HepG2 (cell line): ENCODE measurements around the gene CD58. TPM values are rescaled to one million over a fixed set of nuclear protein-coding genes. Genes with fewer than 3 reads are reported as not detected.

Experiments used
- ATAC-seq: fragments of 200-7000 bp; cut with Tn5 transposase; 3 replicates; pipeline ENCODE4 v1.9.1; 2020; ENCODE audit warnings: mild to moderate bottlenecking, moderate library complexity
- BruUV-seq: library from RNA; stranded (reverse); fragments of 400-500 nt; replicated peaks from 2 replicates; lab custom pipeline; 2021; lab: Mats Ljungman, UMichigan
- CTCF ChIA-PET: fragments of 300-600 bp; formaldehyde crosslinking; extraction: SDS; loops from one replicate; lab custom pipeline; 2021; ENCODE audit warnings: low total read pairs, inconsistent platforms, low intra/inter-chr PET ratio; lab: Yijun Ruan, JAX
- POLR2A ChIA-PET: fragments of 350-600 bp; sonication (Branson Sonifier 250); formaldehyde crosslinking; loops from one replicate; lab custom pipeline; 2020; ENCODE audit warnings: antibody characterized with exemption, inconsistent platforms; lab: Yijun Ruan, JAX
- DNase-seq: peaks from one replicate; pipeline ENCODE4 v3.0.0-alpha.2; 2015; ENCODE audit warnings: low spot score
- FAIRE-seq: peaks from 3 replicates; lab custom pipeline; 2011; peaks lifted over from hg19 to GRCh38; lab: Jason Lieb, UNC
- H2AFZ ChIP-seq: one replicate; pipeline ENCODE4 v1.6.1; 2011; ENCODE audit warnings: low read length, inconsistent platforms
- H3K27ac ChIP-seq: fragments of 300-600 bp; 3 replicates; pipeline ENCODE4 v1.8.0; 2011; ENCODE audit warnings: mixed run types, mild to moderate bottlenecking, mixed read lengths, low read length, inconsistent platforms; ENCODE audit not compliant: insufficient read depth; ENCODE audit errors: extremely low read length
- H3K27me3 ChIP-seq, 2 experiments: fragments of 200-600 bp in 1 of 2; 2 replicates in 1 of 2; 3 replicates in 1 of 2; pipeline versions ENCODE4 v1.6.0 to v1.8.0; 2011; ENCODE audit warnings: low read length in 2 of 2, mild to moderate bottlenecking in 2 of 2, moderate library complexity in 2 of 2, inconsistent platforms in 1 of 2; ENCODE audit not compliant: insufficient read depth in 2 of 2, control insufficient read depth in 1 of 2
- H3K36me3 ChIP-seq, 2 experiments: fragments of 200-600 bp in 1 of 2; replicated peaks in 1 of 2; 2 replicates in 1 of 2; 3 replicates in 1 of 2; pipeline versions ENCODE4 v1.5.1 to v1.8.0; 2011; ENCODE audit warnings: low read length in 2 of 2, inconsistent platforms in 1 of 2; ENCODE audit not compliant: insufficient read depth in 2 of 2, control insufficient read depth in 1 of 2
- H3K4me1 ChIP-seq: 2 replicates; pipeline ENCODE4 v1.5.1; 2012; ENCODE audit warnings: low read length, inconsistent platforms; ENCODE audit not compliant: insufficient read depth
- H3K4me2 ChIP-seq: 2 replicates; pipeline ENCODE4 v1.6.0; 2011; ENCODE audit warnings: low read depth, low read length, inconsistent platforms
- H3K4me3 ChIP-seq, 3 experiments: fragments of 200-600 bp in 1 of 3; sonication (generic), shearing (Covaris generic) in 1 of 3; replicated peaks in 1 of 3; 2 replicates each; pipeline ENCODE4 v1.5.1; 2011 to 2016; ENCODE audit warnings: low read length in 3 of 3, inconsistent platforms in 2 of 3, low read depth in 2 of 3, mild to moderate bottlenecking in 2 of 3, control low read depth in 1 of 3, mixed read lengths in 1 of 3; ENCODE audit not compliant: insufficient read depth in 1 of 3
- H3K79me2 ChIP-seq: one replicate; pipeline ENCODE4 v1.6.1; 2011; ENCODE audit warnings: low read length, inconsistent platforms; ENCODE audit not compliant: insufficient read depth
- H3K9ac ChIP-seq: 2 replicates; pipeline ENCODE4 v1.6.0; 2011; ENCODE audit warnings: mild to moderate bottlenecking, low read depth, low read length, inconsistent platforms; ENCODE audit not compliant: insufficient read depth
- H3K9me3 ChIP-seq: 2 replicates; pipeline ENCODE4 v1.5.1; 2012; ENCODE audit warnings: mild to moderate bottlenecking, low read length
- H4K20me1 ChIP-seq: 2 replicates; pipeline ENCODE4 v1.6.0; 2011; ENCODE audit warnings: inconsistent platforms, mild to moderate bottlenecking, low read length, moderate library complexity; ENCODE audit not compliant: insufficient read depth
- AGO2 ChIP-seq: fragments of 200-400 bp; formaldehyde crosslinking; optimal IDR thresholded peaks from 2 replicates; pipeline ENCODE3; 2017; ENCODE audit warnings: mild to moderate bottlenecking, low read depth, low read length, moderate library complexity
- BRD4 ChIP-seq: sonication (generic); formaldehyde crosslinking; IDR thresholded peaks from 2 replicates; pipeline ENCODE4 v1.4.0; 2020; ENCODE audit warnings: missing genetic modification reagents
- HIVEP1 ChIP-seq: sonication (generic); formaldehyde crosslinking; IDR thresholded peaks from 2 replicates; pipeline ENCODE4 v1.4.0; 2020; ENCODE audit warnings: mild to moderate bottlenecking, missing genetic modification reagents
- MED1 ChIP-seq: sonication (generic); formaldehyde crosslinking; IDR thresholded peaks from 2 replicates; pipeline ENCODE4 v1.4.0; 2020; ENCODE audit warnings: missing genetic modification reagents
- NFKB2 ChIP-seq: sonication (generic); formaldehyde crosslinking; IDR thresholded peaks from 2 replicates; pipeline ENCODE4 v1.4.0; 2020; ENCODE audit warnings: missing genetic modification reagents, borderline replicate concordance
- PCBP1 ChIP-seq: fragments of 200-400 bp; formaldehyde crosslinking; IDR thresholded peaks from 2 replicates; pipeline ENCODE4 v1.6.1; 2017; ENCODE audit warnings: mild to moderate bottlenecking, low read depth, low read length, borderline replicate concordance
- PHF8 ChIP-seq: sonication (generic); formaldehyde crosslinking; IDR thresholded peaks from 2 replicates; pipeline ENCODE4 v1.5.0; 2020; ENCODE audit warnings: missing genetic modification reagents
- ZBTB38 ChIP-seq: sonication (generic); formaldehyde crosslinking; IDR thresholded peaks from 2 replicates; pipeline ENCODE4 v1.5.1; 2020; ENCODE audit warnings: mild to moderate bottlenecking, missing genetic modification reagents
- ZFX ChIP-seq: sonication (generic); formaldehyde crosslinking; IDR thresholded peaks from 2 replicates; pipeline ENCODE4 v1.4.0; 2020; ENCODE audit warnings: mild to moderate bottlenecking, low read depth, missing genetic modification reagents, moderate library complexity
- ZNF274 ChIP-seq: sonication (generic); formaldehyde crosslinking; IDR thresholded peaks from 2 replicates; pipeline ENCODE4 v1.5.1; 2020; ENCODE audit warnings: mild to moderate bottlenecking, missing genetic modification reagents
- ZNF335 ChIP-seq: sonication (generic); formaldehyde crosslinking; IDR thresholded peaks from 2 replicates; pipeline ENCODE4 v1.4.0; 2020; ENCODE audit warnings: missing genetic modification reagents
- ZNF350 ChIP-seq: sonication (generic); formaldehyde crosslinking; IDR thresholded peaks from 2 replicates; pipeline ENCODE4 v1.4.0; 2020; ENCODE audit warnings: mild to moderate bottlenecking, low read depth, missing genetic modification reagents, borderline replicate concordance
- ZNF605 ChIP-seq: sonication (generic); formaldehyde crosslinking; IDR thresholded peaks from 2 replicates; pipeline ENCODE4 v1.8.0; 2022; ENCODE audit warnings: mild to moderate bottlenecking, missing genetic modification reagents
- WGBS: methylation state at CpG from one replicate; pipeline ENCODE4 v1.1.6; 2017; ENCODE audit warnings: low lambda C conversion rate; 5-methylcytosine and 5-hydroxymethylcytosine counted together
- in situ Hi-C: cut with HindIII; loops from 2 replicates; pipeline ENCODE4 v1.10.0; 2017; ENCODE audit warnings: low pct_unique_long_range_greater_than_20kb; ENCODE audit not compliant: extremely low pct_ligation_motif_present
- intact Hi-C: fragments of 100-400 bp; cut with micrococcal nuclease; formaldehyde crosslinking; loops from one replicate; pipeline ENCODE4 v1.10.0; 2022; ENCODE audit not compliant: unreplicated experiment
- polyA plus RNA-seq, 8 experiments: library from polyadenylated mRNA; depleted of rRNA in 3 of 8; stranded (reverse) in 7 of 8; unstranded in 1 of 8; fragments of >200 nt; fragmentation: Illumina TruSeq in 4 of 8; extraction: Trizol in 4 of 8; gene quantifications; 2 replicates each; pipeline versions ENCODE4 v1.2.1 to v1.2.3, GENCODE V29; 2011 to 2016; ENCODE audit warnings: low read depth in 4 of 8, missing spikeins in 1 of 8, mixed read lengths in 1 of 8; ENCODE audit not compliant: insufficient read depth in 1 of 8
- total RNA-seq, 5 experiments: library from RNA; depleted of rRNA; stranded (reverse); fragments of >200 nt; fragmentation: Illumina TruSeq; extraction: Trizol; gene quantifications; 2 replicates each; pipeline ENCODE4 v1.2.3, GENCODE V29; 2016; ENCODE audit warnings: low read depth in 1 of 5
- TF ChIP-seq, protein P1 (sequence below): sonication (generic); formaldehyde crosslinking; IDR thresholded peaks from 2 replicates; pipeline ENCODE4 v1.8.0; 2022; ENCODE audit warnings: mild to moderate bottlenecking, missing genetic modification reagents; ENCODE audit not compliant: insufficient replicate concordance
- TF ChIP-seq, protein P2 (sequence below): sonication (generic); formaldehyde crosslinking; IDR thresholded peaks from 2 replicates; pipeline ENCODE4 v1.4.0; 2020; ENCODE audit warnings: missing genetic modification reagents
- TF ChIP-seq, protein P3 (sequence below): sonication (generic); formaldehyde crosslinking; IDR thresholded peaks from 2 replicates; pipeline ENCODE4 v1.4.0; 2020; ENCODE audit warnings: missing genetic modification reagents

CD58 gene
- total and polyA plus RNA-seq, 2 of the 13 experiments (the other 11 are each of a cell fraction or from before 2014, with no cell fraction given): 9.4 to 13.5 TPM

DNA sequence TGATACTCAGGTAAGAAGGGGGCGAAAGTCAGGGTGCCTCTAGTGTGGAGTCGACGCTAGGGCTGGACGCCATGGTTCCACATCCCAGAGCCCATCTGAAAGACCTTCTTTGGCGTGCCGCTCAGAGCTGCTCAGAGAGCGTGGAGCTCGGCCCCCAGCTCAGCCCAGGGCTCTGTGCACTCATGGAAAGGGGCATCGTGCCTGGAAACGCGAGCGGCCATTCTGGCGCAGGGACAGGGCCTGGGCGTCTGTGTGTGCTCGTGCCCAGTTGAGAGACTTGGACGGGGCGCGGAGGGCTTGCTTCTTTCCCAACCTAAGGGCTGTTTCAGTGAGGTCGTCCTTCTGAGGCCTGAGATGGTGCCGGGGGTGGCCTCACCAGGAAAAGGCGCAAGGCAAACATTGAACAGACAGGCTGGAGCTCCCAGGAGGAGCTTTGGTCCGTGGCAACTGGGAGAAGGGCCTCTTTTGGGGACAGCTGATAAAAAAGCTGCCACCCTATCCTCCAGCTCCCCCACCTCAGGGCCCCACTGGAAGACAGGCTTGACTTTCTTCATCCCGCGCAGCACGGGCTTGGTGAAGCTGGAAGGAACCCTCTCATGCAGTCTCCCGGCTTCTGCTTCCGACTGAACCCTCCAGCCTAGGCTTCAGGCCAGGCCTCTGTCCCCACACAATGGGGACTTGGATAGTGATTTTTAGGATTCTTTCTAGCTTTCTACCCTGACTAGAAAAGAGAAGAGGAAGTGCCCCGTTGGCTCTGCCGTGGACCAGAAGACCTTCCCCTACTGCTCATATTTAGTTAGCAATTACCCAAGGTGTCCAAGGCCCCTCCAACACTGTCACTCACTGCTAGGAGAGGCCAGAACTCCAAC lies 77.1 kb downstream of the CD58 start:
- Histone ChIP-seq H3K9me3 (no peaks in the 10 kb centered on the region), H3K4me2 (peak overlapping the region; percentile 67), H3K9ac (peak overlapping the region; percentile 65), H3K4me3 (peak overlapping the region in 2 of 3 experiments; percentile 9 to 48; a peak in 3 of 6 replicates), H3K4me1 (peaks cover 100% of the 10 kb centered on the region), H3K36me3 (peaks cover 2 to 6% of the 10 kb centered on the region in 2 experiments; a peak in 3 of 5 replicates), H3K27ac (peak overlapping the region; percentile 84), H3K27me3 (no peaks in the 10 kb centered on the region), H4K20me1 (no peaks in the 10 kb centered on the region), H3K79me2 (peaks cover 39% of the 10 kb centered on the region), H2AFZ (no peak overlapping the region)
- ChIA-PET POLR2A (interaction anchor here (0.7 to 6.5 kb wide), 16 partner anchors 9 to 383 kb away, joined by 3 to 65 read pairs (median 5); partner anchors contain the start of genes ATP1A1 and MAB21L3), CTCF (interaction anchor here (0.8 kb wide), 1 partner anchor 8 kb away, joined by 5 read pairs; no protein-coding TSS in a partner anchor)
- intact Hi-C loops (no loop called here), in situ Hi-C loops (no loop called here)
- FAIRE-seq (no peak), DNase-seq (no peak), ATAC-seq (peak; percentile 50)
- no TSS peak for BruUV-seq
- WGBS: 71% methylated on average over 19 of the region's 29 CpGs
- TF ChIP-seq, protein P1, sequence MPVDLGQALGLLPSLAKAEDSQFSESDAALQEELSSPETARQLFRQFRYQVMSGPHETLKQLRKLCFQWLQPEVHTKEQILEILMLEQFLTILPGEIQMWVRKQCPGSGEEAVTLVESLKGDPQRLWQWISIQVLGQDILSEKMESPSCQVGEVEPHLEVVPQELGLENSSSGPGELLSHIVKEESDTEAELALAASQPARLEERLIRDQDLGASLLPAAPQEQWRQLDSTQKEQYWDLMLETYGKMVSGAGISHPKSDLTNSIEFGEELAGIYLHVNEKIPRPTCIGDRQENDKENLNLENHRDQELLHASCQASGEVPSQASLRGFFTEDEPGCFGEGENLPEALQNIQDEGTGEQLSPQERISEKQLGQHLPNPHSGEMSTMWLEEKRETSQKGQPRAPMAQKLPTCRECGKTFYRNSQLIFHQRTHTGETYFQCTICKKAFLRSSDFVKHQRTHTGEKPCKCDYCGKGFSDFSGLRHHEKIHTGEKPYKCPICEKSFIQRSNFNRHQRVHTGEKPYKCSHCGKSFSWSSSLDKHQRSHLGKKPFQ: peak; percentile 2
- TF ChIP-seq NFKB2 (CRISPR knock-in tag) (peak; percentile 30; the same call in 1 of the 2 replicates), ZNF350 (CRISPR knock-in tag) (0 out of 2 replicates have a peak, but pooled peaks have one; percentile 3), ZNF274 (no peak), MED1 (CRISPR knock-in tag) (0 out of 2 replicates have a peak, but pooled peaks have one; percentile 6), HIVEP1 (peak; percentile 24; the same call in 1 of the 2 replicates), AGO2 (peak; percentile 70), ZNF605 (0 out of 2 replicates have a peak, but pooled peaks have one; percentile 15), ZFX (peak; percentile 66), BRD4 (CRISPR knock-in tag) (no peak), ZNF335 (CRISPR knock-in tag) (no peak; the same call in 1 of the 2 replicates), ZBTB38 (CRISPR knock-in tag) (peak; percentile 87), PHF8 (CRISPR knock-in tag) (0 out of 2 replicates have a peak, but pooled peaks have one; percentile 23), PCBP1 (0 out of 2 replicates have a peak, but pooled peaks have one; percentile 28)
- TF ChIP-seq, protein P2, sequence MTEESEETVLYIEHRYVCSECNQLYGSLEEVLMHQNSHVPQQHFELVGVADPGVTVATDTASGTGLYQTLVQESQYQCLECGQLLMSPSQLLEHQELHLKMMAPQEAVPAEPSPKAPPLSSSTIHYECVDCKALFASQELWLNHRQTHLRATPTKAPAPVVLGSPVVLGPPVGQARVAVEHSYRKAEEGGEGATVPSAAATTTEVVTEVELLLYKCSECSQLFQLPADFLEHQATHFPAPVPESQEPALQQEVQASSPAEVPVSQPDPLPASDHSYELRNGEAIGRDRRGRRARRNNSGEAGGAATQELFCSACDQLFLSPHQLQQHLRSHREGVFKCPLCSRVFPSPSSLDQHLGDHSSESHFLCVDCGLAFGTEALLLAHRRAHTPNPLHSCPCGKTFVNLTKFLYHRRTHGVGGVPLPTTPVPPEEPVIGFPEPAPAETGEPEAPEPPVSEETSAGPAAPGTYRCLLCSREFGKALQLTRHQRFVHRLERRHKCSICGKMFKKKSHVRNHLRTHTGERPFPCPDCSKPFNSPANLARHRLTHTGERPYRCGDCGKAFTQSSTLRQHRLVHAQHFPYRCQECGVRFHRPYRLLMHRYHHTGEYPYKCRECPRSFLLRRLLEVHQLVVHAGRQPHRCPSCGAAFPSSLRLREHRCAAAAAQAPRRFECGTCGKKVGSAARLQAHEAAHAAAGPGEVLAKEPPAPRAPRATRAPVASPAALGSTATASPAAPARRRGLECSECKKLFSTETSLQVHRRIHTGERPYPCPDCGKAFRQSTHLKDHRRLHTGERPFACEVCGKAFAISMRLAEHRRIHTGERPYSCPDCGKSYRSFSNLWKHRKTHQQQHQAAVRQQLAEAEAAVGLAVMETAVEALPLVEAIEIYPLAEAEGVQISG (CRISPR knock-in tag): 0 out of 2 replicates have a peak, but pooled peaks have one; percentile 24
- TF ChIP-seq, protein P3, sequence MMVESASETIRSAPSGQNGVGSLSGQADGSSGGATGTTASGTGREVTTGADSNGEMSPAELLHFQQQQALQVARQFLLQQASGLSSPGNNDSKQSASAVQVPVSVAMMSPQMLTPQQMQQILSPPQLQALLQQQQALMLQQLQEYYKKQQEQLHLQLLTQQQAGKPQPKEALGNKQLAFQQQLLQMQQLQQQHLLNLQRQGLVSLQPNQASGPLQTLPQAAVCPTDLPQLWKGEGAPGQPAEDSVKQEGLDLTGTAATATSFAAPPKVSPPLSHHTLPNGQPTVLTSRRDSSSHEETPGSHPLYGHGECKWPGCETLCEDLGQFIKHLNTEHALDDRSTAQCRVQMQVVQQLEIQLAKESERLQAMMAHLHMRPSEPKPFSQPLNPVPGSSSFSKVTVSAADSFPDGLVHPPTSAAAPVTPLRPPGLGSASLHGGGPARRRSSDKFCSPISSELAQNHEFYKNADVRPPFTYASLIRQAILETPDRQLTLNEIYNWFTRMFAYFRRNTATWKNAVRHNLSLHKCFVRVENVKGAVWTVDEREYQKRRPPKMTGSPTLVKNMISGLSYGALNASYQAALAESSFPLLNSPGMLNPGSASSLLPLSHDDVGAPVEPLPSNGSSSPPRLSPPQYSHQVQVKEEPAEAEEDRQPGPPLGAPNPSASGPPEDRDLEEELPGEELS (CRISPR knock-in tag): 0 out of 2 replicates have a peak, but pooled peaks have one; percentile 9
